ENCODE results near the gene ADRA1B.
A peak's percentile ranks its signal among the peaks of the same experiment; 100 is the strongest.

ADRA1B gene

DNA sequence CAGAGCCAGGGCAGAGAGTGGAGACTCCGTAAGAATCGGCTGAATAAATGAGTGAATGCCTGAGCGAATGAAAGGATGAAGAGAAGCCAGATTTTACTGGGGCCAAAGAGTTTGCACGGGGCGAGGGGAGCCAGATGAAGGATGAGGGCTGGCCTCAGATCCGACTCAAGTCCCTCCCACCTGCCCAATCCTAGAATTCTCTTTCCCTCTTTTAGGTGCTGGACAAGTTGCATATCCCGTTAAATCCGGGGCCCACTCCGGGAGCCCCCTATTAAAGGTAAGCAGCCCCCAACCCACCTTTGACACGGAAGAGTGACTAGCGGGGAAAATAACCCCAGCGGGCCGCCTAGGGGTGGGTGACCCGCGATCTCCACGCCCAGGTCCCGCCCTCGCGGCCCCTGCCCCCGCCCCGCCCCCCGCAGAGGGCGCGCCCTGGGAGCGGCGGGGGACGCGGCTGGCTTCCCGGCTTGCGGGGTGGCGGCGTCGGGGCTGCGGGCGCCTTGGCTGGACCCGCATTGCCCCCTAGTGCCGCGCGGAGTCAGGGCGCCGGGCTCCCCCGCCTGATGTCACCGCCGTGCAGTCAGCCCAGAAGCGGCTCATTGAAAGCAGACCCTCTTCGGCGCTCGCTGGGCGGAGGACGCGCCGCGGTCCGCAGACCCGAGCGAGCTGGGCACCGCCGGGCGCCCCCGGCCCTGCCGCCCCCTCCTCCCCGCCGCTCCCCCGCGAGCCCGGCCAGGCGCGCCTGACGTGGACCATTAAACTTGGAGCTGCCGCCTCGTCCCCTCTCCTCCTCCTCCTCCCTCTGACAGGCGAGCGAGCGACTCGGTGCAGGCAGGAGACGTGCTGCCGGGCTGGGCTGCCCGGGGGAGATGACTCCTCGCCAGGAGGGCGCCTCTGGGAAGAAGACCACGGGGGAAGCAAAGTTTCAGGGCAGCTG lies at the start of gene ADRA1B:
ADRA1B (plus strand) TSS at position 579 of the 937 bp plus-strand sequence. CDS start 424 bp downstream, outside the sequence.
- DNase-seq (ENCODE audit: low read depth in 1 of 2, low spot score in 1 of 2), result peak in 1 of 2 donors; percentile 21

DNA sequence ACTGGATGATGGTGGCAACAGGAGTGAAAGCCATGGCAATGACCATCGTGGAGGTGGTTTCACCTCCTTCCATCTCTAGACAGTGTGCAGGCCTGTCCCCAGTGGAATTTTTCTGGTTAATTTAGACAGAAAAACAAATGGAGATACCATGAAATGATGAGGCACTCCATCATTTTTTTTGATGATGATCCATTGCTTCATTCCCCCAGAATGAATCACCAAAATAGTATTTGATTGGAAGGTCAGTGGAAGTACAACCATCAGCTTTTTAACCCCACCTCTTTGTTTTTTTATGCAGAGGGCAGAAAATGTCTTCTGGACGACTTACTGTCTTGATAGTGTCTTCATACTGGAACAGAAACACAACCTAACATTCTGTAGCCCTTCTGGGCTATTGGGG lies 42.6 kb upstream of the ADRA1B start:
- DNase-seq (ENCODE audit: low read depth in 1 of 2, low spot score in 1 of 2), result no peak

DNA sequence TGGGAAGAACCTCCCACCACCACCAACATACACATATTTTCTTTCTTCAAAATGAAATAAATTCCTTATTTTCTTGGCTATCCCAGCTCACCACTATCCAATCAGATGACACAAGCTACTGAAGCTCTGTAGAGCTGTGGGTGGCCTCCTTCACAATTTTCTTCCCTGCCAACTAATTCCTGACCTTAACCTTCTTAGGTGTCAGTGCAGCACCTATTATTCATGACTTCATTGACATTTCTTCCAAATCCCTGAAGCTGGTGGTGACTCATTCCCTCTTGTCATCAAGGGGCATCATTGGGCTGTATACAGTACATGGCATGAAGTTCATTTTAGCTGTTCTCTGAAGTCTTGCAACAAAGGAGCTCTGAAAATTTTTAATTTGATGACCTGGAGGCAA lies 42.0 kb upstream of the ADRA1B start:
- no peak for DNase-seq (ENCODE audit: low read depth in 1 of 2, low spot score in 1 of 2)

DNA sequence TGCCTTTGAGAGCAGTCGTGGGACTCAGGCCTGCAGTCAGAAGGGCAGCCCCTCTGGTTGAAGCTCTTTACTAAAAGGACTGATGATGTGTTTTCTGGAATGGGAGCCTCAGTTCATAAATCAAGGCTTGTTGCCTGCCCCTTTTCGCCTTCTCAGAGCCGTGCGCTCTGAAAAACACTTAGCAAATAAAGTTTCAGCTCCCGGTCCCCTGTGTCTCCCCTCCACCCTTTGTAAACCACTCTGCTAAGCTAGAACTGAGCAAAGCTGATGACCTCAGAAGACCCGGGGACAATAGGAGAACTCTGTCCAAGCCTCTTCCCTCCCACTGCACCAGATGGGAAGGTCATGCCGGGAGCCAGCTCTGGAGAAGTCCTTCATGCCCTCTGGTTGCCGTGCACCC lies 39.3 kb upstream of the ADRA1B start:
- DNase-seq (ENCODE audit: low read depth in 1 of 2, low spot score in 1 of 2), result no peak

DNA sequence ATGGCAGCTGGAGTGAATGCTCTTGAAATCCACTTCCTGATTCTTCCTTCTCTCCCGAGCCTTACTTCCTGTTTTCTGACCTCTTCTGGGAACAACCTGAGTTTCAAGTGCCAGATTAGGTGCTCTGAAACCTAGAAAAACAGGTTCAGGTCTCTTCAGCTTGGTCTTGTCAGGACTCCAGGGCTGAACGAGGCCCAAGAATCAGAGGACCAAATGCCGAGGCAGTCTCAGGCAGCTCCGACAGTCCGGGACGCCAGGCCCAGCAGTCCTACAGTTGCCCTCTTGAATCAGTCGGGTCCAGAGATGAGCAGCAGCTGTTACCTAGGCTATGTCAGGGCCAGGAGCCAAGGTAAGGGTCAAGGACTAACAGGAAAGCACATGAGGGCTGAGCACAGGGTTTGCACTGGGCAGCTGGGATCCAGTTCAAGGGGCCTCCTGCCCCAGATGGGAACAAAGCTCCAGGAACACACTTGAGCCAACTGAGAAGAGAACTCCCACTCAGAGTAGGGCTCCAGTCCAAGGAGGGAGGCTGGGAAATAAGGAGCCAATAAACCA lies 38.3 kb upstream of the ADRA1B start:
- DNase-seq (ENCODE audit: low read depth in 1 of 2, low spot score in 1 of 2), result no peak

DNA sequence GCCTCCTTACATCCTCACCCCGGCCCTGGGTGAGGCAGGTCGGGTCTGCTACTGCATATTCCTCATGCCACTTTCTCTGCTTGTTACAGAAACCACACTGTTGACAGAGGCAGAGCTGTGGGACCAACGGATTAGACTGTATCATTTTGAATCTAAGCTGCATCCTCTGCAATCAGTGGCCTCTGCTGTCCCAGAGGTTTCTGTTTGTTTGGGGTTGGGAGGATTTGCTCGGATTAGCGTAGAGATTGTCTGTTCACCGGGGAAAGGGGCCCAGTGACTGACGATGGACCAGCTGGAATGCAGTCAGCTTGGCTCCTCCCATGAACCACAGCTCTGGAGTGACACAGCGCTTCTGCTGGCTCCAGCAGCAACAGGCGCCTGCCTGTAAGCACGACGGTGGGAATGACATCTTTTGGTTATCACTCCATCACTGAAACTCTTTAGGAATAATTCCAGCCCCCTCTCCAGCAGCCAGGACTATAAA lies 37.3 kb upstream of the ADRA1B start:
- DNase-seq (ENCODE audit: low read depth in 1 of 2, low spot score in 1 of 2), result no peak

DNA sequence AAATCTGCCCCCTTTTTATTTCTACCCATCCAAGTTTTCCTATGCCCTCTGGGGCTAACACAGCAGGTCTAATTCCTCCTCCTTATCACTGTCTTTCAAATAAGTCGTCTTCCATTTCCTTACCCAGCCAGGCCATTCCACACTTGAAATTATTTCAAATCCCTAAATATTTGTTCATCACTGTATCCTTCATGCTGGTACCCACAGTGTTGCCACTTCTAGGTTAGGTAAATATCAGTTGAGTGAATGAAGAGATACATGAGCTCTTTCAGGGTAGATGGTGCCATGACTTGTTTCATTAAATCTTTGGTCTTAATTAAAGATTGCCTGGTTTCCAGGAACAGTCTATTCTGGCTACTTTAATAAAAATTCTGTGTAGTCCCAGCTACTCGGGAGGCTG lies 35.6 kb upstream of the ADRA1B start:
- DNase-seq (ENCODE audit: low read depth in 1 of 2, low spot score in 1 of 2), result no peak

DNA sequence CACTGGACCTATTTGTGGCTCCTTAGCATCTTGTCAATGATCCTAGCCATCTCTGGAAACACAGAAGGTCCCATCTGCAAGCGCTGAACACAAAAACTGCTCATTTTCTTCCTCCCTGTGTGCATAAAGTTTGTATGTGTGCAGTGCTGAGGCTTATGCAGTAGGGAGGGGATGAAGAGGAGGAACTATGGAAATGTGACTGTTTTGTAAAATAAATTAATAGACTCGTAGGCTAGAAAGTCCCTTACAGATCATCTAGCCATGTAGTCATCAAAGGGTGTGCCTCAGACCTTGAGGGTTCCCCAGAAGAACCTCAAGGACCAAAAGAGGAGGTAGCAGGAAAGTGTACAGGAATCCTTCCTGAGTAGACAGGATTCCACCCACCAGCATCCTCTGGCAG lies 34.3 kb upstream of the ADRA1B start:
- no peak for DNase-seq (ENCODE audit: low read depth in 1 of 2, low spot score in 1 of 2)

DNA sequence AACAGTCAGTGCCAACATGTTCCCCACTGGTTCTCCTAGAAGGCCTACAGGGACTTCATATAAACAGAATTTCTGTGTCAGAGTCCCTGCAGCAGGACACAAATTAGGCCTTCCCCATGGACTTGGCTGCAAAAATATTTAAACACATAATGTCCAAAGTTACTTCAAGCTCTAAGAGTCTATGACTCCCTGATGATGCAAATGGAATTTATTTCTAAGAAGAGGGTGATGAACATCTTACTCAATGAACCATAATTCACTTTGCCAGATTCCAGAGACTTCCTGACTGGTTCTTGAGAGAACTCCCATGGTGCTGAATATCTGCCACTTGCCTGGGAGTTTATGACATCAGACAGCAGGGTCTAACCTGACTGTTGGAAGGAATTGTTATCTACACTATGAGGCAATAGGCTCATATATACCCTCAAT lies 32.7 kb upstream of the ADRA1B start:
- DNase-seq (ENCODE audit: low read depth in 1 of 2, low spot score in 1 of 2), result no peak

DNA sequence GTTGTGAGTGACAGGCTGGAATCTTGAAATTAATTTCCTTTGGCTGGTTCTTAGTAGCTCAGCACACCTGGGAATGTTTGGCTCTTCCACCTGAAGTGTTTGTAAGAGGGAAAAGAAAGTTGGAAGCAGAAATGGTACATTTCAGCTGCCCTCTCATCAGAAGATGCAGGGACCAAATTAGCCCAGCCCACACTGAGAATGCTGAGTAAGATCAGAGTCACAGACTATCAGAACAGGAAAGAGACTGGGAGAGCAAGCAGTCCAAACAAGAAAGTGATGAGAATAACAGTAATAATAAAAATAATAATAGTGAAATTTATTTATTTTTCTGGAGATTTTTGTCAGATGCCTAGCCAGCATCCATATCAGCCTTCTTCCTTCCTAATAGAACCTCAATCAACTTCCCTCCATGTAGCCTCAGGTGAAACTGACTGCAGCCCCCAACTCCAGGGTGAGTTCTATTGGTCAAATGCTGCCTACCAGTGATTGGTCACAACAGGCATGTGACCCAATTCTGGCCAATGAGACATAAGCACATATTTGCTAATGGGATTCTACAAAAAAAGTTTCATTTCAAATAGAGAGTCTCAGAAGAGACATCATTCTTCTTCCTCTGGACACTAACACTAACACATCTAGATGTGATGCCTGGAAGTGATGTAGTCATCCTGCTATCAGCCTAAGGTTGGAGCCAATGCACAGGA lies 31.2 kb upstream of the ADRA1B start:
- no peak for DNase-seq (ENCODE audit: low read depth in 1 of 2, low spot score in 1 of 2)

DNA sequence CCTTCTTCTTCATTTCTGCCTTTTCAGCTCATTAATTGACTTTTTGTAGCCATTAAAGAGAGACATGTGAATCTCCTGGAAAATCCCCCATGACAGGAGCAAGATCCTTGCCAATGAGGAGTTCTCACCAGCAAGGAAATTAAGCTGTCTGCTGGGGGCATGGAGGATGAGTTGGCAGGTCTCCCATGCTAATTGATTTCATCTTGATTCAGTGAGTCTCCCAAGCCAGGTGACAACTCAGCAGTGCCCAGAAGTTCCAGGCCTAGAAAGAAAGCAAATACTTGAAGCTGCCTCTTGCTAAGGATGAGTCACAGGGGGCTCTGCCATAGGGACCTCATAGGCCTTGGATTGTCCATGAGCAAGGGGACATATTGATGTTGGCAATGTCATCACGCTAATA lies 30.0 kb upstream of the ADRA1B start:
- DNase-seq (ENCODE audit: low read depth in 1 of 2, low spot score in 1 of 2), result no peak

DNA sequence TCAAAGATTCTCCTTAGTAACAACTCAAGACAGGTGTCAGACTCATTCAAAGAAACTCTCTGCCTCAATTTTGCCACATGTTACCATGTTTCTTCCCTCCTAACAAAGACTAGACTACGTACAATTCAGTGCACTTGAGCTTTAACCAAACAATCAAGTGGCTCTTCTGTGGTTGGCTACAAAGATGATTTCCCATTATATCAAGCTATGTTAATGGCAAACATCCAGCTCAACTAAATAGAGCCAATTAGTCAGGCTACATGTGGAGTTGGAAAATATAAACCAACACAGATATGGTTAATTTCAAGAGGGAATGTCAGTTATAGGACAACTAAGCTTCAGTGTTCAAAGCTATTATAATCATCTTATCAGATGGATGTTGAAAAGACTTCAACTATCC lies 29.2 kb upstream of the ADRA1B start:
- DNase-seq (ENCODE audit: low read depth in 1 of 2, low spot score in 1 of 2), result no peak

DNA sequence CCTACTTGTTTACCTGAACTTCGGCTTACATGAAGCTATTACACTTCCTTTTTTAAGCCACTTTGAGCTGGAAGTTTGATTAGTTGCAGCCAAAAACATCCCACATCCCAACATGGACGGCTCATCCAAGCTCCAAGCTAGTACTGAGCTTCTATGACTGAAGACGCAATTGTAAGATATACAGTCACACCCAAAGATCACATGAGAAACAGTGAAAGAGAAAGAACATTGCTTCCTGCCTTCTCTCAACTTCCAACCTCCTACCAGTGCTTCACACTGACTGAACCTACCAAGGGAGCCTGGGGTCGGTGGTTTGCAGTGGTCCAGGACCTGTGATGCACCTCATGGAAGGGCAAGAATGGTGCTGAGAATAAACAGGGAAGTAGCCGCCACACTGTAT lies 27.4 kb upstream of the ADRA1B start:
- DNase-seq (ENCODE audit: low read depth in 1 of 2, low spot score in 1 of 2), result no peak

DNA sequence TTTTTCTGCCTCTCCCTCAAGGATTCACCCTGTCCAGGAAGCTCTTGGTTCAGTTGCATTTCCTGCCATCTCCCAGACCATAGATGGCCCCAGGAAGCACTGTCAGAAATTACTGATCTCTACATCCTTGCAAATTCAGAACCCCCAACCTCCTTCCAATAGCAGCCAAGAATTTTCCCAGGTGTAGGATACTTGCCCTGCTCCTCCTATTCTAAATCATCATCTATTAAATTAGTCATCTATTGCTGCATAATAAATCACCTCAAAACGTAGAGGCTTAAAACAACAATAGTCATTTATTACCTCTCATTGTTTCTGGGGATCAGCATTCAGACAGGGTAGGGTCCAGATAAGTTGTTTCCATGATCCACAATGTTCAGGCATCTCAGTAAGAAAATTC lies 26.1 kb upstream of the ADRA1B start:
- DNase-seq (ENCODE audit: low read depth in 1 of 2, low spot score in 1 of 2), result no peak

DNA sequence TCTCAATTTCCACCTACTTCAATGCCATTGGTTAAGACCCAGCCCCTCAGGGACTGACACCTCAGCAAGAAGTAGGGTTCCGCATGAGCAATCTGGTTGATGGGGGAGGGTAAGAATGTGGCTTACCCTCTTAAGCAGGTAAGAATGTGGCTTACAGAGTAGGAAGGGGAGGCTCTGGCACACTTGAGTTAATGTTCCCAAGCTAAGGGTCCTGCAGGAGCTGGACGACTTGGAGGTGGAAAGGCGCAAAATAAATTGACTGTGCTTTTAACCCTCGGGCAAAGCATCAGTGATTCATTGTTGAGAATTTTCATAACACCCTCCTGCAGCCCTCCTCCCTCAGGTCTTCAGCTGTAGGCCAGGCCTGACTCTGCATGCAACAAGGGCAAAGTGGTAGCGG lies 24.9 kb upstream of the ADRA1B start:
- DNase-seq (ENCODE audit: low read depth in 1 of 2, low spot score in 1 of 2), result no peak

DNA sequence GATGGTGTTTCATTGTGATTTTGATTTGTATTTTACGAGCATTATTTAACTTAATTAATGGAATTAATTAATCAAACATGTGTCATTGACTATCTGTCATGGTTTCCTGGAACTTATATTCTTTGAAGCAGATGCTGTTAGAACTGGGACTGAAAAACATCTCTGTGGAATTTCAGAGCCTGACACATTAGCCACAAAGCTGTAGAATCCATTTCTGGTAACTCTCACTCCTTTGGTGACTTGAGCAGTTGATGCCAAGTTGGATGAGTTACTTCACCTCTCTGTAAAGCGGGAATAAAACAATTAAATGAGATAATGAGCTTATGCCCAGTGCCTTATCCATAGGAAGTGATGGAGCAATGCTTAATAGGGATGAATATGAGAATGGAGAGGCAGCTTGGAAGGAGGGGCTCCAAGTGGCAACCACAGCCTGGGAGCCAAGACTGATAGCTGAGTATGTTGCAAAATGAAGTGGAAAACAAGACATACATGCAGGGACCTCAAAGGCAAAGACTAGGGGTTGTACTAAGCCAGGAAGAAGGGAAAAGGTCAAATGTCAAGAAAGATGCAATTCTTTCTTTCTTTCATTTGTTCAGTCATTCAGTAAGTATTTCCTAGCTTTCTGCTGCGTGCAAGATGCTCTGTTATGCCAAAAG lies 23.1 kb upstream of the ADRA1B start:
- no peak for DNase-seq (ENCODE audit: low read depth in 1 of 2, low spot score in 1 of 2)

DNA sequence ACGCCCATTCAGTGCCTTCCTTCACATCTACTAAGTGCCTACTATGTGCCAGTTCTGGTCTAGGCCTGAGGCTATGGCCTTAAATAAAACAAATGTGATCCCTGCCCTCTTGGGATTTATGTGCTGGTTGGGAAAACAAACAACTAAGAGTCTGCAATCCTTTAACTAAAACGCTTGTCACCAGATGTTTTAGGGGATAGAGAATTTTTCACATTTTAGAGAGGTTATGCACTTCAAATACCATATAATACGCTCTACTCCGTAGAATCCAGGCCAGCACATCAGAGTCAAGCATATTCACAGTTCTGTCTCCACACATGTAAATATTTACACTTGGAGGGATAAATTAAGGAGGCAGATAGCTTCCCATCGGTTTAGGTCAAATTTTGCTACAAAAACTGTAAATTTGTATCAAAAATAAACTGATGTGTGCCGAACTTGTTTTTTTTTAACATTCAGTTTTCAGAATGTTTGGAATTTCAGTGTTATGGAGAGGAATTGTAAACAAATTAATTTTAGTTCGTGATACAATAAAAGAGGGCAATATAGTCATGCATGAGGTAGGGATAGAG lies 22.0 kb upstream of the ADRA1B start:
- DNase-seq (ENCODE audit: low read depth in 1 of 2, low spot score in 1 of 2), result no peak

DNA sequence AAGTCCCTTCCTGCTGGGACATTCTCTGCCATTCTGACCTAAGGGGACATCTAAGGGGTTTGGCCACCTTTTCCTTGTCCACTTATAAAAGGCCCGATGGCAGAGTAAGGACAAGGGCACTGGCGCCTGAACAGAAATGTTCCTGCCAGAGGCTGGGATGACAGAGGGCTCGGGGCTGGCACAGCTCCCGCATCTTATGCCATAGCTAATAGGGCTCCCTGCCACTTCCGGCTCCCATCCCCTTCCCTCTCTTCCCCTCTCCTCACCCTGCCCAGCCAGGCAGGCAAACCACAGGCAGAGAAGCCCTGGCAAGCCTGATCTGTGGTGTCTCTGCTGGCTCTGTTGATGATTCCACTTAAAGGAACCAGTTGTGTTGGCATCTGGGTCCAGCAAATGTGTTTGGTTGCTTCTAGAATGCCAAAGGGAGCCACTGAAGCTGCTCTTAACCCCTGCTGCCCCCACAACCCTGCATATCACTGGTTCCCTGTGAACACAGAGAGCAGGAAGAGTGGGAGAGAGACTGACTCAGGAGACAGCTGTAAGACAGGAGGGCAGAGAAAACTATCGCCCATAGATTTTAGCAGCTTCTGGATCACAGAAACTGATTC lies 18.4 kb upstream of the ADRA1B start:
- no peak for DNase-seq (ENCODE audit: low read depth in 1 of 2, low spot score in 1 of 2)

DNA sequence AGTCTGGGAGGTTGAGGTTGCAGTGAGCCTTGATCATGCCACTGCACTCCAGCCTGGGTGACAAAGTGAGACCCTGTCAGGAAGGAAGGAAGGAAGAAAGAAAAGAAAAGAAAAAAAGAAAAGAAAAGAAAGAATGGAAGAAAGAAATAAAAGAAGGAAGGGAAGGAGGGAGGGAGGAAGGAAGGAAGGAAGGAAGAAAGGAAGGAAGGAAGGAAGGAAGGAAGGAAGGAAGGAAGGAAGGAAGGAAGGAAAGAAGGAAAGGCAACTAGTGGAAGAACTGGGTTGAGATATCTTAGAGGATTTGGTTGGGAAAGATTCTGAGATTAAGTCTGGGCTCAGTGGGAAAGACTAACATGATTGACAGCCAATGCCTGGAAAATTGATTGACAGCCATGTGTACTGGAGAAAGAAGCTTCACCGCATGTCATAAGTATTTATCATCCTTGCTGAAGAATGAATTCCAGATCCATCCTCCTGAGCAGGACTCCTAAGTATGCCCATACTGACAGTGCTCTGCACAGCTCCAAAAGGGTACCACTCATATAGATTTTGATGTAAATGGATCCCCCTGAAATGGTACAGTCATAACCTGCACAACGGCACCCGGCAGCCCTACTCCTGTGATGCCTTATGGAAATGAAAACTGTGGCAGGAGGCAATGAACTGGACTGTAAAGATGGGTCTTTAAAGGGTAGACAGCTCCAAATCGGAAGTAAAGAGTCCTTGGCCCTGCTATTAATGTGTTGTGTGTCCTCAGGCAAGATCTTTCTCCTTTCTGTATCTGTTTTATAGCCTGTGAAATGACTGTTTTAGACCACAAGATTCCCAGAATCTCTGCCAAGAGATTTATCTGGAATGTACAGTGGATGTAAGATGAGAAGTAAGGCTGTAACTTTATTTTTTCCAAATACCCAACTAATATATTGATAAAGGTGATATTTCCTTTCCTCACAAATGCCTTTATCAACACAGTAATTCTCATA lies 16.9 kb upstream of the ADRA1B start:
- no peak for DNase-seq (ENCODE audit: low read depth in 1 of 2, low spot score in 1 of 2)
